MV-4-11 (cell line): ENCODE data around the gene LDB3.

Experiments
- DNase-seq: peaks from one replicate; lab custom pipeline; 2025; lab: John Stamatoyannopoulos, UW

Gene LDB3

DNA sequence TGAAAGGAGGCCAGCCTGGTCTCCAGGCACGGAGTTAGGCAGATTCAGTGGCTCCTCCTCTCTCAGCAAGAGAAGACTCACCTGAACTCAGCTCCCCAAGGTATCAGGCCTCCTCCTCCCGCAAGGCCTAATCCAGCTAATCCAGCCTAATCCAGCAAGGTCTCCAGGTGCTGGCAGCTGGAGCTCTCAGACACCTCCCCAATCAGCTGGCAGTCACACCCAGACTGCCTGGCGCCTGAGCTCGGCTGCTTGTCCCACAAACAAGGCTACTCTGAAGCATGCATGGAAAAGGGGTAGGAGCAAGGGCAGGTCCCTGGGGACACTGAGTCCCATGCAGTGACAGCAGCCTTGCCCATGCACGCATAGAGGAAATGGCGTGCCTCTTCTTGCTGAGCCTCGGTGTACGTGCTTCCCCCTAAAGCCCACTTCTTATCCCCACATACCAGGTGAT is 17.3 kb upstream of the LDB3 start:
- DNase-seq: no peak

DNA sequence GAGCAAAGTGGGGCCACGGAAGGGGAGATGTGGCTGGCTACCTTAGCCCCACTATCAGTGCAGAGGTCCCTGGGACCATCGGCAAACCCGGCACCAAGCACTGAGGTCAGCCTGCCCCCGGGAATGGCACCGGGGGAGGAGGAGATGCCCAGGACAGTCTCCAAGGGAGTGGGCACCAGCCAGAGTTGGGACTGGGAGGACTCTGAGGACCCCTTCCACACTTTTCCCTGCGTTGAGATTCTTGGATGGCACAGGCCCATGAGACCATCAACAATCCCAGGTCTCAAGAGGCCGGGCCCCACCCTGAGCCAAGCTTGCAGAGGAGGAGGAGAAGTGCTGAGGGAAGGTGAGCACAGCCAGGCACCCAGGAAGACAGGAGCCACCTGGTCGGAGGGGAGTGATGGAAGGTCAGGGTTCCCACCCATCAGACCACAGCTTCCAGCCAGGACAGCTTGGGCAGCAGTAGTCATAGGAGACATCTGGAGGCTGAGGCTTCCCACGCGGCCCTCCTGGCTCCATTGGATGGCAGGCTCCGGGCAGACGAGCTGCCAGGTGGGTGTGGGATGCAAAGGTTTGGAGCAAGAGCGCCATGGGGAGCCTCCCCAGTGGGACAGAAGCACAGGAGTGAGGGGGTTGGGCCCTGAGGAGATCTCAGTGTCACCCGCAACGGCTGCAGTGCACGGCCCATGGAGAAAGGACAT is 16.5 kb upstream of the LDB3 start:
- DNase-seq: no peak

DNA sequence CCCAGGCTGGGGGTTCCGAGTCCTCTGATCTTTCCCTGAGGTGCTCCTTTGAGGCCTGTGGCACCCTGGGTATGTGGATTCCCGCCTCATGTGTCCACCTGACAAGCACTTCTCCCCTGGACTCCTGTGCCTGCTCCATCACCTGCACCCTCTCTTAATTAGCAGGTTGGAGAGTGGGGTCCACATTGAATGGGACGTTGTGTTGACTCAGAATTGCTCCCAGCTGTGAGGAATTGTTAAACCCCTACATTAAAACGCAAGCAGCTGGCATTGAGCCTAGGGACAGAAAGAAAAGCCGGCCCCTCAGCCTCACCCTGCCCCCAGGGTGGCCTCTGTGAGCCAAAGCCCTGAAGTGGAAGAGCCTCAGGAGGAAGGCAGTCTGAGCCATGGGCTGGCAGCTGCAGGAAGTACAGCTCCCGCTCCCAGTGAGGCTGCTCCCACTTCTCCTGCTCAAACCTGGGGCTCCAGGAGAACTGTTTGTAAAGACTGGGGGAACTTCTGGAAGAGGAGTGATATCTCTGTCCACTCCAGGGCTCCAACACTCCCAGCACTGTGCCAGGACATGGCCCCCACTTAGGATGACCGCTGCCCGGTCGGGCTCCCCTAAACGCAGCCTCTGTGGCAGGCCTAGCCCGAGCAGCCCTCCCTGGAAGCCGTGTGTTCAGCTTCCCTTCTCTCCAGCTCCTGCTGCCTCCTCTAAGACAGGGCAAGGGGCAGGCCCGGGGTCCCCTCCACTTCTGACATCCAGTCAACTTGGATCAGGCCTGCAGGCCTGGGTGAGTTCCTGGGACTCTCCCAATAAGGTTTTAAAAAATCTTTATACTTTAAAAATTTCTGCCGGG is 15.7 kb upstream of the LDB3 start:
- no peak for DNase-seq

DNA sequence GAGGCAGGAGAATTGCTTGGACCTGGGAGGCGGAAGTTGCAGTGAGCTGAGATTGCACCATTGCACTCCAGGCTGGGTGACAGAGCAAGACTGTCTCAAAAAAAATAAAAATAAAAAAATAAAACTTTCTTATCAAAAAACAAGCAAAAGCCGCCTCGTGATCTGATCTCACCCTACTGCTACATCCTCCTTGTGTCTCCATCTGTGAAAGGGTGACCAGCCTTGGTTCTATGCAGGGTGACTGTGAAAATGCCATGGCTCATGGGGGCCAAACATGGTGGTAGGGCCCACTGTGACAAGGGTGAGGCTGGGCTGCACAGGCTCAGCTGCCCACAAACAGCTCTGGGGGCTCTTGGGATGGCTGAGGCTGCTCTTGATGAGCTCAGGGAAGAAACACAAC is 14.9 kb upstream of the LDB3 start:
- no peak for DNase-seq

DNA sequence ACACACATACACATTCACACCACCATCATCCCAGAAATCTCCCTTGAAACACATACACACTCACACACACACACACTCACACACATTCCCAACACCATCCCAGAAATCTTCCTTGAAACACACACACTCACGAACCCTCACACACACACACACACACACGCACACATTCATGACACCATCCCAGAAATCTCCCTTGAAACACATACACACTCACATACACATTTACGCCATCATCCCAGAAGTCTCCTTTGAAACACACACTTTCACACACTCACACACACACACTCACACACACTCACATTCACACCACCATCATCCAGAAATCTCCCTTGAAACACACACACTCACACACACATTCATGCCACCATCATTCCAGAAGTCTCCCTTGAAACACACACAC is 14.3 kb upstream of the LDB3 start:
- DNase-seq: no peak

DNA sequence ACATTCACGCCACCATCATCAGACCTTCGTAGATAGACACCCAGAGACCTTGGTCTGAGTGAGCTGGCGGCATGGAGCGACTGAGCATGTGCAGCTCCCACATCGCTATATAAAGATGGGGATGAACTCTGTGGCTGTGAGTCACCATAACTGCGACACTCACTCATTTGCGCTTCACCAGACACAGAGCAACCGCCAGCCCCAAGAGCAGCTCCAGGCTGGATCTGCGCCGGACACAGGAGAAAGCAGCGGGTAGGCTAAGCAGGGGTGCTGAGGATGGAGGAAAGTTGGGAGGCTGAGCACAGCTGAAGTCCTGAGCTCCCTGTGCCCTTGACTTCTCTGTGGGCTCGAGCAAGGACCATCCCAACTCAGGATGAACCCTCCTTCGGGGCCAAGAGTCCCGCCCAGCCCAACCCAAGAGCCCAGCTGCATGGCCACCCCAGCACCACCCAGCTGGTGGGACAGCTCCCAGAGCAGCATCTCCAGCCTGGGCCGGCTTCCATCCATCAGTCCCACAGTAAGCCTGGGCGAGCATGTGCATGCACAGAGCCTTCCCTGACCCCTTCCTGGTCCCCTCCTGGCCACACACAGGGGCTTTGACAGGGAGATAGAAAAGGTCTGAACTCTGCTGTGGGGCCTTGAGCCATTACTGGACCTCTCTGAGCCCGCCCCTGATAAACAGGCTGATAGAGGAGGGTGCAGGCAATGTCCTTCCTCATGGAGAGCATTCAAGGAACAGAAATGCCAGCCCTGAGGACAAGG is 13.7 kb upstream of the LDB3 start, which contains the start of gene OPN4:
Gene OPN4, plus strand, starts transcription at position 137 of the 762 bp plus-strand sequence. Its CDS starts 237 bp downstream, at position 374.
- DNase-seq: peak; percentile 51

DNA sequence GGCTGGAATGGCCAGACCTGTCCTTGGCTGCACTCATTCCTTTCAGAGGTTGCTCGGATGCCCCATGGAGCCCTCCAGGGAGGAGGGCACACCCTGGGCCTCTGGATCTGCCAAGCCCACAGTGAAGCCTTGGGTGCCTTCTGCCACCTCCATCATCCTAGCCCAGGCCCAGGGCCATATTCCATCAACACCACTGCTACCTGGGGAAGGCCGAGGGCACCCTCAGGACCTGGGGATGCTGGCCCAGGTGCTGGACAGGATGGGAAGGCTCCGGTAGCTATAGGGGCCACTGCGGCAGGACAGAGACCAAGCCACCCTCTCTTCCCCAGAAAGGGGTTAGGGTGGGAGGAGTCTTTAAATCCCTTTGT is 13.2 kb upstream of the LDB3 start:
- no peak for DNase-seq

DNA sequence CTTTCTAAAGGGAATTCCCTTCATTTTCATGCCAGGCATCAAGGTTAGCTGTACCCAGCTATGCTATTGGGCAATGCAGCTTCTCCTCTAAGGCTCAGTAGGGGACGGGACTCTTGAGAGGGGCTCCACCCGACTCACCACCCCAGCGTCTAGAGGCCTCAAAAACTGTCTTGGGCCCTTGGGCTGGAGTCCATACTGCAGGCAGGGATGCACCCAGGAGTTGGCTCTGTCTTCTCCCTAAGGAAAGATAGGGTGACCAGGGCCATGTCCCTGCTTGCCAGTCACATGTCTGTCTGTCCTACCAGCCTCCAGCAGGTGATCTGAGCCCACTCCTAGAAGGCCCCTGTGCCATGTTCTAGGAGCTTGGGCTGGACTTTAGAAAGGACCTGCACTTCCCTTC is 12.7 kb upstream of the LDB3 start:
- DNase-seq: no peak

DNA sequence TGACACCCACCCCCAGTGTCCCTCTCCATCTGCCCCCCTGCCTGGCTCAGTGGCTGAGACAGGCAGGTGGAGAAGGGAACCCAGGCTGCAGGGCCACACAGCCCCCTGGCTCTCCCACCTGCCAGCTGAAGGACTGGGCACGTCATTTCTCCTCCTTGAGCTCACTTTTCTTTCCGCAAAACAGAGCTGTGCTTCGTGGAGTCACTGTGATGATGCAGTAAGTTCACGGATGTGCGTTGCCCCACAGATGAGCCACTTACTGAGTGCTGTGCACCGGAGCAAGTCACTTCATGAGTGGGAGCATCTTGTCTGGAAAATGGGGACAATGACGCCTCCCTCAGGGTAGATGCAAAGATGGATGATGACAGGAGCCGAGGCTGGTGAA is 11.3 kb upstream of the LDB3 start:
- DNase-seq: no peak

DNA sequence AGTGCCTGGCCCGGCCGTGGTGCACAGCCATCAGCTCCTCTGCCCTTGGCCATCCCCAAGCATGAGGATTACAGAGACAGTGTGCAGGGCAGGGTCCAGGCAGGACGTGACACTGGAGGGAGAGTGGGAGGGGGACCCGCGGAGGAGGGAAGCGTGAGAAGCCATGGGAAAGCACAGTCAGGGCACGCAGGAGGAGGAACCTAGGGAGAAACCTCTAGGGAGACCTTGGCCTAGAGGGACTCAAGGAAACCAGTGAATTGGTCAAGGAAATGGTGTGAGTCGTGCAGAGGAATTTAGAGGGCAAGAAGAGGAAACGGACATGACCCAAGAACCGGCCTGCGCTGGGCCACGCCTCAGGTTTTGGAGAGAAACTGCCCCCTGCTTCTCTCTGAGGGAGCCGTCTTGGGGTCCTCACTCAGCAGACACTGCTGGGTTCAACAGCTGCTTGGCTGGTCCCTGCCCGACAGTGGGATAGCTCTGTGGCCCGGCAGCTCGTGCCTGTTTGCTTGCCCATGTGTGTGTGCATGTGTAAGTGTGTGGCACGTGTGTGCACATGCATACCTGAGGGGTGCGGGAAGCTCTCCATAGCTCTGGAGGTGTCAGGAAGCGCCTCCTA is 10.8 kb upstream of the LDB3 start:
- DNase-seq: no peak

DNA sequence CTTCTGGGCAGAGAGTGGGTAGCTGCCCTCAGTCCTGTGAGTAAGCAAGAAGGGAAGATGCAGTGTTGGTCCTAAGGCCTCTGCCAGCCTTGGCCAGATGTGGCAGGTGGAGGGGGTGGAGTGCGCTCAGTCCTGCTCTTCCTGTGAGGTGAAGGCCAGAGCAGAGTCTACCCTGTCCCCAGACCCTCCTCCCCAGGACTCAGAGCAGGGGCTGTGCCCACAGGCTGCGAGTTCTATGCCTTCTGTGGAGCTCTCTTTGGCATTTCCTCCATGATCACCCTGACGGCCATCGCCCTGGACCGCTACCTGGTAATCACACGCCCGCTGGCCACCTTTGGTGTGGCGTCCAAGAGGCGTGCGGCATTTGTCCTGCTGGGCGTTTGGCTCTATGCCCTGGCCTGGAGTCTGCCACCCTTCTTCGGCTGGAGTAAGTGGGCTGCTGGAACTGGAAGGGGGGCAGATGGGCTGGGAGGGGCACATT is 10.0 kb upstream of the LDB3 start:
- no peak for DNase-seq

DNA sequence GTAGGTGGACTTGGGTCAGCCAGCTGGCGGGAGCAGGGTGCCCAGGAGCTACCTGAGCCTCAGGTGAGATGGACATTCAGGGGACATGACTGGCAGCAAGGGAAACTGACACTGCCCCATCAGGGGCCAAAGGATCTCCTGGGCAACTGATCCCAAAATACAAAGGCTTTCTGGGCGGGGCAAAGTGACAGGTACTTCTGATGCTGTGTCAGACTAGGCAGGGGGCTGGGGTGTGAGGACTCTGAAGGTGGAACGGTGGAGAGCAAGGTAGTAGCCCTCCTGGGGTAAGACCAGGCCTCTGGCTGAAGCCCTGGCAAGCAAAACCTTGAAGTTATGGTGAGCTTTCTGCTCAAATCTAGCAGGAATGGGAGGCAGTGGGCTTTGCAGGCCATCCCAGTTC is 9.6 kb upstream of the LDB3 start:
- DNase-seq: no peak

DNA sequence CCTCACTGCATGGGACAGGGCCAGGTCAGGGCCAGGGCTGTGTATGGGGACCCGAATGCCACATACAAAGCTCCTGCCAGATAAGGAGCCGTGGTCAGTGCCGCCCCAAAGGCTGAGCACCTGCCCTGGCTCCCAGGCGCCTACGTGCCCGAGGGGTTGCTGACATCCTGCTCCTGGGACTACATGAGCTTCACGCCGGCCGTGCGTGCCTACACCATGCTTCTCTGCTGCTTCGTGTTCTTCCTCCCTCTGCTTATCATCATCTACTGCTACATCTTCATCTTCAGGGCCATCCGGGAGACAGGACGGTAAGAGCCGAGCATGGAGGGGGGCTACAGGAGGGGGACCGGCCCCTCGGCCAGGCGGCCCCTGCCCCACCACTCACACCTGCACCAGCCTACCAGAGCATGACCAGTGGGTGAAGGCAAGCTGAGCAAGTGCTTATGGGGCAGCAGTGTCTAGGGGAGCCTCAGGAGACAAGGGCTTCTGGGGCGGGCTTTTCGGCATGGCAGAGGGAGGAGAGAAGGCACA is 9.1 kb upstream of the LDB3 start:
- DNase-seq: no peak

DNA sequence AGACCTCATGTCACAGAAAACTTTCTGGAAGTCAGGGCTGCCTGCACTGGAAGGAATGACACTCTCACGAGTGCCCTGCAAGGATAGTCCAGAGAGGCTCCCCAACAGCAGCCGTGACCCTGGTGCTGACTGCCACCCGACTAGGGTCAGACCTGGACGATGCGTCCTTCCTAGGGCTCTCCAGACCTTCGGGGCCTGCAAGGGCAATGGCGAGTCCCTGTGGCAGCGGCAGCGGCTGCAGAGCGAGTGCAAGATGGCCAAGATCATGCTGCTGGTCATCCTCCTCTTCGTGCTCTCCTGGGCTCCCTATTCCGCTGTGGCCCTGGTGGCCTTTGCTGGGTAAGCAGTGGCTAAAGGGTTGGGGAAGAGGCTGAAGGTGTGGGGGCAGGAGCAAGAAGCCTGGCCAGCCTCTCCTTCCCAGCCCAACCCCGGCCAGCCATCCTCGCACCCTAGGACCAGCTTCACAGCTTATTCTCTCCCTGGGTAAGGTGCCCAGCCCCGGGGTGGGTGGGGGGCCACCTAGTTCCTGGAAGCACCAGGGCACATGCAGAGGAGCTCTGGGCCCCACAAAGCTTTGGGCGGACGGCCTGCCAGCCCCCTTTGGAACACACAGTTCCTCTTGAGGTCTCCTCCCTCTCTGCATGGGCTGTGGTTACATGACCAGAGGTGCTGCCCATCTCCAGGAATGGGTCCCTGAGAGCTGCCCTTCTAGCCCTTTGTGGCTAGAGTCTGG is 8.4 kb upstream of the LDB3 start:
- DNase-seq: peak; percentile 74

DNA sequence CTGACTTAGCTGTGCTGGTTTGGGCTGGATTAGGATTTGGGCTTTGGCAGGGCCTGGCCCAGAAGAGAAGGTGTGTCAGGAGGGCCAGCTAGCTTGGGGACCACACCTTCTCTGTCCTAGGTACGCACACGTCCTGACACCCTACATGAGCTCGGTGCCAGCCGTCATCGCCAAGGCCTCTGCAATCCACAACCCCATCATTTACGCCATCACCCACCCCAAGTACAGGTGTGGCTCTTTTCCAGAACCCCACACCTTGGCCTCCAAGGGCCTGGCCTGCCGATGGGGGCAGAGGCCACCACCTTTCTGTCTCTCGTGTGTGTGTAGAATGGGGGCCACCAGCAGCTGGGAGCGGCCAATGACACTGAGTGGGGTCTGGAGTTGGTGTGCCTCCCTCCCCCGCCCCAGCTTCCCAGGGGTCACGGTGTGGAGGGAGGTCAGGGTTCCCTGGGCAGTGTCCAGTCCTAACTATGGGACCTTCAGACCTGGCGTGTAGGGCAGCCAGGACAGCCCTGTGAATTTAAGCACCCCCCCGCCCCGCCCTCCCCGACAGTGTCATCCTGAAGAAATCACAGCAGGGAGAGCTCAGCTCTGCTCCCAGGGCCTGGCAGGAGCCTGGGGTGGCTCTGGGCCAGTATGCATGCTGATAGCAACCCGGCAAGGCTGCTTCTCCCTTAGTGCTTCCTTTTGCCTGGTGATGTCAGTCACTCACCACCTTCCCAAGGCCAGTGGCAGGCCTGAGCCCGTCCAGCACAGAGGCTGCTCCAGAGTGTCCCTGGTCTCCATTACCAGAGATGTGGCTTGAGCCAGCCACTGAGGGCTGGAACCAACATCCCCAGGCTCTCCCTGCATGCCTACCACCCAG is 6.9 kb upstream of the LDB3 start:
- no peak for DNase-seq

DNA sequence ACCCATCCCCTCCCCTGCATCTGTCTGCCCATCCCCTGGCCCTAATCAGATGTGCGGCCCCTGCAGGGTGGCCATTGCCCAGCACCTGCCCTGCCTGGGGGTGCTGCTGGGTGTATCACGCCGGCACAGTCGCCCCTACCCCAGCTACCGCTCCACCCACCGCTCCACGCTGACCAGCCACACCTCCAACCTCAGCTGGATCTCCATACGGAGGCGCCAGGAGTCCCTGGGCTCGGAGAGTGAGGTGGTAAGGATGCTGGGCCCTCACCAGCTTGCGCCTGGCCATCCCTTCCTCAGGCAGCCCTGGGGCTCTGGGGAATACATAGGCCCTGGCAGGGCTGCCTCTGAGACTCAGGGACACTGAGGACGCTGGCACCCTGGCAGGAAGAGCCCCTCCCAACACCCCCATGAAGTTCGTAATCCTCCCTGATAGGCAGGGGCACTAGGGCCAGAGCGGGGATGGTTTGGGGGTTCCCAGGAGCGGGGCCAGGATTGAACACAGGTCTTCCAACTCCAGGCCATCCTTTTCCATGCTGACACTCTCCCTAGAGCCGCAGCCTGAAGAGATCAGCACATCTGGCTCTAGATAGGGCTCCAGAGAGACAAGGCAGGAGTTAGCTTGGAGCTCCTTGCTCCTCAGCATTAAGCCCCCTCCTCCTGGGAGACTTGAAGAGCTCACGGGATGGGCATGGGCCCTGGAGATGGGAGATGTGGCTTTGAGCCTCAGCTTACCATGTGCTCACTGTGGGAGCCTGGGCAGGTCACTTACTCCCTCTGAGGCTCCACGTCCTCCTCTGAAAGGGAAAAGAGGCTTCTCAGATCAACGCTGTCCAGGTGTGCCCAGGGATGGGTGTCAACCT is 5.9 kb upstream of the LDB3 start:
- DNase-seq: no peak

DNA sequence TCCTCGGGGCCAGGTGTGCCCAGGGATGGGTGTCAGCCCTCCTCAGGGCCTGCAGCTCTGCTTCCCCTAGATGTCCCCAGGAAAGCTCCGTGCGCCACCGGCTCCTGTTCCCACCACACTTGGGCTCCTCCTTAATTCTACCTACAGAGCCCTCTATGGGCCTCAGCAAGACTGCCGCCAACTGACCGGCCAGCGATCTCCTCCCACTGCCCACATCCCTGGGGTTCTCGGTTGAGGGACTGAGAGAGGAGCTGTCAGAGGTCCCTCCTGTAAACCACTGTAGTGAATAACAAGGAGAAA is 5.3 kb upstream of the LDB3 start:
- DNase-seq: no peak

DNA sequence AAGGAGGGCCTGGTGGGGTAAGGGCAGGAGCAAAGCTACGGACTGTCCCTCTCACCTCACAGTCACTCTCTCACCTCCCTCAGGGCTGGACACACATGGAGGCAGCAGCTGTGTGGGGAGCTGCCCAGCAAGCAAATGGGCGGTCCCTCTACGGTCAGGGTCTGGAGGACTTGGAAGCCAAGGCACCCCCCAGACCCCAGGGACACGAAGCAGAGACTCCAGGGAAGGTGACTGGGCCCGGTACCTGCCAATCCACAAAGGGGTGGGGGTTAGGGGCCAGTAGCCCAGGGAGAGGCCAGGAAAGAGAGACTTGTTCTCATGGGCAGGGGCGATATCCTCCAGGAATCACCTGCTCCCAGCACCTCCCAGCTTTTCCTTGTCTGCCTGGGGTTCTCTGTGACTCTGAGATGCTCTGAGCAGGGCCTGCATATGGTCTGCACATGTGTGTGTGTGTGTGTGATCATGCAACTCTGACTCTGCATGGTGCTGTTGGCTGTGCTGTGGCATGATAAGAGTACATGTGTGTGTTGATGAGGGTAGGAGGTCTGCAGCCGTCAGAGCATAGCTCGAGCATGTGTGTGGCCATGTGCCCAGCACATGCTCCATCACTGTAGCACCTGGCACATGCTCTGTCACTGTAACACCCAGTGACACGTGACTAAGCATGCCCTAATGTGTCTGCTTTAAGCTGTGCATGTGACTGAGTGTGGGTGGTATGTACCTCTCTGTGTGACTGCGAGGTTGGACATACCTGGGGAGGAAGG is 4.6 kb upstream of the LDB3 start:
- no peak for DNase-seq
